HTERT RPE-1 (cell line): Measurements from ENCODE around the gene PSAT1.
"Not testable (repeated sequence)": the region's sequence is repeated elsewhere in the genome, so short reads cannot be mapped to it uniquely, and the experiment has no call there.

Experiments
- in situ Hi-C: fragments of 300-500 bp; cut with MboI; formaldehyde crosslinking; loops from 4 replicates; pipeline ENCODE4 v1.14.3; 2020; ENCODE audit warnings: low sequenced_read_pairs

The PSAT1 gene

DNA sequence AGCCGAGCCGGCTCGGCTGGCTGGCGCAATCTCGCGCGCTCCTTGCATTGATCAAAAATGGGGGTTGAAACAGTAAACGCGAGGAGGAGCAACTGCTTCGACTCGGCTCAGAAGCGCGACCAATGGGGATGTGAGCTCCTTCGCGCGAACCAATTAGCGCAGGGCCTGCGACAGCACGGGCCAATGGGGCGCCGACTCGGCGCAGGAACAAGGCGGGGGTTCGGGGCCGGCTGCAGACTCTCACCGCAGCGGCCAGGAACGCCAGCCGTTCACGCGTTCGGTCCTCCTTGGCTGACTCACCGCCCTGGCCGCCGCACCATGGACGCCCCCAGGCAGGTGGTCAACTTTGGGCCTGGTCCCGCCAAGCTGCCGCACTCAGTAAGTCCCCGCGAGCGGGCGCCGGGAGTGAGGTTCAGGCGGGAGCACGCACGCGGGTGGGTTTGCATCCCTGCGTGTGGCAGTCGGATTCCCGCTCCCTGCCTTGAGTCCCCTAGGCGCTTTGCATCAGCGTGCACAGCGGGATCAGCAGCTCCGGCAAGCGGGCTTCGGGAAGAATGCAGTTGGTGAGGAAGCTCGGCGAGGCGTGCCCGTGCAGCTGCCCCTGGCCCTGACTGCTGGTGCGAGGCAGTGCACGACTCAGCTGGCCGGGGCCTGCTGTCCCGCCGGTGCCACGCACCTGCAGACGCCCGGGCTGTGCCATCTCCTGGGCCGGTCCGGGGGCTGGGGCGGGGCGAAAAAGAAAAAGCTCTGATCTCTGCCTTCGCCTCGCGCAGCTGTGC is at the start of gene PSAT1:
PSAT1 (plus strand) TSS at position 233 of the 779 bp plus-strand sequence; CDS start at position 319, 86 bp downstream.
- in situ Hi-C loops: no loop called here

- in situ Hi-C loops: no loop called here
Measured at GRCh38 chr9:78248635-78249034, 48.3 kb upstream of the PSAT1 start.

- in situ Hi-C loops: no loop called here
Measured at GRCh38 chr9:78249542-78249941, 47.4 kb upstream of the PSAT1 start.

DNA sequence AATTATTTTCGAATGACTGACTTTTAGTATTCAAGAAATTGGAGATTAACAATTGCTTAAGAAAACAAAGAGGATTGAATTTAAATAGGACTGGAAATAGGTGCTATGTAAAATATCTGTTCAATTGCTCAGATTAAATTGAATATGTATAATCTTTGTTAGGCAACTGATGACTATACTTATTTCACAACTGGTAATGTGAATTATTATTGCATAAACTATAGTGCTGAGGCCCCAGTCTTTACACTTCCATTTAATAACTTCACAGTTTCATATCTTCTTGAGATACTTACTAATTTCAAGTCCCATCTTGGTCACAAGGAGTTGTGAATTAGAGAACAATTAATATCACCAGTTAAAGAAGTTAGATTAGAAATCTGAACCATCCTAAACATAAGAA is 44.3 kb upstream of the PSAT1 start:
- in situ Hi-C loops: no loop called here

GRCh38 chr9:78253285-78253684 is 43.6 kb upstream of the PSAT1 start:
- in situ Hi-C loops: no loop called here

DNA sequence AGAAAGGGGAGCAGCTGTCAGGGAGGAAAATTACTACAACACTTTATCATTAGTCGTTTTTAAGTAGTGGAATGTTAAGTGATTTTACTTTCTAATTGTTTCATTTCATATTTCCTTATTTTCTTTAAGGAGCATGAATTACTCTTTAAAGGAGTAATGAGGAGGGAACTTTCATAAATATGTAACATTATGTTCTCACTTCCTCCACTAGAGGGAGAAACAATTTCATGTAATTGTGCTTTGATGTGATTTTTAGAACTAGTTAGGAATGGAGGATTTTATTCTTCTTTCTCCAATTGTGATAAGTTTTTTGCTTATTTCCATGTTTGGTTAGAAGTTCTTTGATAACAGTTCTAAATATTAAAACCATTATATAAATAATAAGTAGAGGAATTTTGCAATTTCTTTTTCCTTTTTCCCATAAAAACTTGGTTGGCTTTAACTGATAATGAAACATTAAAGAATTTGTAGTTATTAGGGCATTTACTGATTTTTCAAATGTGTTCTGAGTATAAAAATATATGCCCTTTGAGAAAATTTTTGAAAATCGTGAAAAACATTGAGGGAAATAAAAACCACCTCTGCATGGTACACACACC is 35.4 kb upstream of the PSAT1 start:
- in situ Hi-C loops: no loop called here

- in situ Hi-C loops: no loop called here
Measured at GRCh38 chr9:78262655-78263054, 34.3 kb upstream of the PSAT1 start.

DNA sequence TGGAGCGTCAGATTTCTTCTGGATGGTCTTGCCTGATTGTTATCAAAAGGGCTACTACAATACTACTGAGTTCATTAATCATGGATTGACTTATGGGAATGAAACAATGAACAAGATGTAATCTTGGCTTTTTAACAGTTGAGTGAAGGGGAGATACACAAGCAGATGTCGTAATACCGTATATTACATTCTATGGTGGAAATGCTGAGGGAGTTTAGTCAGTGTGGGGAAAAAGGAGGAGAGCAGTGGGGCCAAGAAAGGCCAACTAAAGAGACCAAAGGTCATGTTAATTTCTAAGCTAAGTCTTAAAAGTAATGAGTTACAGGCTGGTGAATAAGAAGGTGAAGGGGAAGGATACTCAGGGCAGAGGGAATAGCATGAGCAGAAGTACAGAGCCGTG is 29.0 kb upstream of the PSAT1 start:
- in situ Hi-C loops: no loop called here

GRCh38 chr9:78269784-78270183 is 27.1 kb upstream of the PSAT1 start:
- in situ Hi-C loops: no loop called here

DNA sequence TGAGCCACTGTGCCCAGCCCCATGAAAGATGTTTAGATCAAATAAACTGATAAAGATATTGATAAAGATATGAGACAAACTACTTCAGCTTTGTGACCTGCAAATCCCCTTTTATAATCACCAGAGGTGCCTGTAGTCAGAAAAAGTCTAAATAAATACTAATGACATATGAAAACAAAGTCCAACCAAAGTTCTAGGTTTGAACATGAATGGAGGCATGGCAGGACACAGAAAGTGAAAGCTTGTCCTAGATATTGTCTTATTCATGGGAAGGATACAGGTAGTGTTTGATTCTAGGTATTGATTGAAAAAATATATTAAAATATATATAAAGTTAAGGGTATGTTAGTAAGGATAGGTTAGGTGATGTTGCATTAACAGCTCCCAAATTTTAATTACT is 24.6 kb upstream of the PSAT1 start:
- in situ Hi-C loops: no loop called here

DNA sequence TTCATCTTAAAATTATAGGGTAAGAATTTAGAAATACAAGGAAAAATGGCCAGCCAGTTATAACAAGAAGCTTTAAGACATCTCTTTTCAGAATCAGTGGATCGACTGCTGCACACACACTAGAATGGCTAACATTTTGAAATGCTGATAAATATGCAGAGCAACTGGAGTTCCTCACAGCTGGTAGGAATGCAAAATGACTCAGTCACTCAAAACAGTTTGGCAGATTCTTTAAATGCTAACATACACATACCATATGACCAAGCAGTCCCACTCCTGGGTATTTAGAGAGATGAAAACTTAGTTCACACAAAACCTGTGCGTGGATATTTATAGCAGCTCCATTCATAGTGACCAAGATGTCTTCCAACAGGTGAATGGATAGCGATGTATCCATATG is 23.2 kb upstream of the PSAT1 start:
- in situ Hi-C loops: no loop called here

DNA sequence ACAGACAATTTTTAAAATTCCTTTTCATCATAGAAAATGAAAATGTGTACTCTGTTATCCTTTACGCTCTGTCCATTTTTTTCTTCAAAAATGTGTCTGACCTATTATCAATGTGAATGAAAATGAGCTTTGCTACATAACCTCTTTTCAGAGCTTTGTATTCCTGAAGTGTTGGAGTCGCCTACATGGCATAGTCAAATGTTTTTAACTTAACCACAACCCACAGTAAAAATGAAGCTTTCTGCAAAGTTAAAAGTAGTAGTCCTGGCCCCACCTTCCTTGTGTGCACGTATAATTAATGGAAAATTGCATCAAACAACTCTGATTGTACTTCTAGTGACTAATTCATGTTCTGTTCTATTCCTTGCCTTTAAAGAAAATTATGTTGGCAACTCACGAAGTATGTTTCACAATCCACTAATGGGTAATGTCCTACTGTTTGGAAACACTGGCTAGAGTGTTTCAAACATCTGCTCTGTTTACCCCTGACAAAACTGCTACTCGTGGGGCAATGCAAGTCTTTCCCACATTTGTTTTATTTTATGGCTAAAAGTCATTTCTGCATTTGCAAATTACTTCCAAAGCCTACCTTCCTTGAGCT is 18.6 kb upstream of the PSAT1 start:
- in situ Hi-C loops: no loop called here

- in situ Hi-C loops: no loop called here
Measured at GRCh38 chr9:78278801-78279200, 18.1 kb upstream of the PSAT1 start.

GRCh38 chr9:78280982-78281668 is 15.8 kb upstream of the PSAT1 start:
- in situ Hi-C loops: no loop called here

DNA sequence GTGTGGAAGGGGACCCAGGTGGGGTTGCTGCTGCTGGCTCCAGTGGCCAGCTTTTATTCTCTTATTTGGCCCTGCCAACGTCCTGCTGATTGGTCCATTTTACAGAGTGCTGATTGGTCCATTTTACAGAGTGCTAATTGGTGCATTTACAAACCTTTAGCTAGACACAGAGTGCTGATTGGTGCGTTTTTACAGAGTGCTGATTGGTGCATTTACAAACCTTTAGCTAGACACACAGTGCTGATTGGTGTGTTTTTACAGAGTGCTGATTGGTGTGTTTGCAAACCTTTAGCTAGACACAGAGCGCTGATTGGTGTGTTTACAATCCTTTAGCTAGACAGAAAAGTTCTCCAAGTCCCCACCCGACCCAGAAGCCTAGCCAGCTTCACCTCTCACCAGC is 12.7 kb upstream of the PSAT1 start:
- in situ Hi-C loops: not testable (repeated sequence)

DNA sequence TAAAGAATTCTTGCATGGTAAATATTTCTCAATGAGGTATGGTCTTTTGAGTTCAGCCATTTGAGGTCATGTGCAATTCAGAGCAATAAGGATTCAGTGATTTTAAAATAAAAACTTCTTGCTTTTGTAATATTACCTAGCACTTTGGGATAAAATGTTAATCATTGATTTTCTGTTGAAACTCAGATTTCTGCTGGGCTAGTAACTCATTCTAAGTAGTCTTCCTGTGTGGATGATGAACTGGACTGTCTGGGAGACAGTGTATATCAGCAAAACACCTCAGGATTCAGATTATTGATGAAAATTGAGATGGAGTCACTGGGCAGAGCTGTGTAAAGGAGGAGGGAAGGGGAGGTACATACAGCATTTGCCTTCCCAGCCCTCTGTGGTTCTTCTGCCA is 10.8 kb upstream of the PSAT1 start:
- in situ Hi-C loops: no loop called here

- in situ Hi-C loops: no loop called here
Measured at GRCh38 chr9:78286946-78287388, 10.0 kb upstream of the PSAT1 start.

DNA sequence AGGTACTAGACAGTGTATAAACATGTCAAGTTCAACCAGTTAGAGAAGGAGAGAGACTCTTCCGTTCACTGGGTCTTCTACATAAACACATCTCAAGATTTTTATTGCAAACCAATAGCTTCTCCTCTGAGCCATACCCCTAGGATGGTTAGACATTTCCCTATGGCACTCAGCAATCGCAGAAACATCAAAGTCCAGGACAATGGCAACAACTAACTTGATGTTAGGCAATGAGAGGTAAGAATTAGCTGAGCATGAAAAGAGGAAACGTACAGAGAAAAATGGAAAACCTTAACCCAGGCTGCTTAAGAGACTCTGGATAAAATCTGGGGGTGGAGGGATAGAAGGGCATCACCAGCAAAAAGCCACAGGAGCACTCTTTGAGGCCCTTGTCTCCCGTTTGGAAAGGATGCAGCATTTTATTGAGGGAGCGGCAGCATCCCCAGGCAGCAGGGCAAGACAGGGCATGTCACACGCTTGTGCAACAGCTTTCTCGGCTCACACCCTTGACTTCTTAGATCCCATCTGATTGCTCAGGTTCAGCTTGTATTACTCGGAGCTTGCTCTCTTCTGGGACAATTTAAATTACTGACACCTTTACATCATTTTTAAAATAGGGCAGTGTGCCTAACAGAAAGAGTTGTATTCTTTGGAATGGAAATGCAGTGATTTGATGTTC is 8.6 kb upstream of the PSAT1 start:
- in situ Hi-C loops: no loop called here

- in situ Hi-C loops: no loop called here
Measured at GRCh38 chr9:78289474-78289873, 7.5 kb upstream of the PSAT1 start.

DNA sequence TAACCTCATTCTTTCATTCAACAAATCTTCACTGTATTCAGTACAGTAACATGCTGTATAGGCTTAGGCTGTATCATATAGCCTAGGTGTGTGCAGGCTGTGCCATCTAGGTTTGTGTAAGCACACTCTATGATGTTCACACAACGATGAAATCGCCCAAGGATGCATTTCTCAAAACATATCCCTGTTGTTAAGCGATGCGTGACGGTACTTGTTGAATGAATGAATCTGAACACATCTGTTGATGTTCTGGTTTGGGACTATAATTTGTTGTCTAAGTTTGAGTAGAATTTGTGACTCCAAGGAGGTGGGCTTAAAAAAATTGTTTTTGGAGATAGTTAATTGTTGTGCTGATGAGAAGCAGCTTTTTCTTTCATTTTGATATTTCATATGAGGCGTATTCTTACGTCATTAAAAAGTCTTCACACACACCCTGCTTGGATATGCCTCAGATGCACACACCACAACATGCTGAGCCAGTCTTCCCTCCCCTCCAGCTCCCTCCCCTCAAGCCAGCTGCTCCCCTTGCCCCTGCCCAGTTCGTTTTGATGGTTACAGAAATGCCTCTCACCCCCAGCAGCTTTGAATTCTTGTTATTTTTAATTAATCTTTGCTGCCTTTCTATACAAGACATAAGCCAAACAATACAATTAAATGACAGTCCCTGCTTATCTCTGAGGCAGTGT is 5.5 kb upstream of the PSAT1 start:
- in situ Hi-C loops: no loop called here
